22Rv1 (cell line): ENCODE data around the gene HDAC6.

ENCODE experiments used
- CTCF ChIP-seq: fragments of 450-650 bp; IDR thresholded peaks from 2 replicates; pipeline ENCODE4 v1.5.1; 2017; ENCODE audit warnings: mild to moderate bottlenecking
- ZFX ChIP-seq: fragments of 450-650 bp; IDR thresholded peaks from 2 replicates; pipeline ENCODE4 v1.6.1; 2017; ENCODE audit warnings: antibody characterized with exemption, borderline replicate concordance

DNA sequence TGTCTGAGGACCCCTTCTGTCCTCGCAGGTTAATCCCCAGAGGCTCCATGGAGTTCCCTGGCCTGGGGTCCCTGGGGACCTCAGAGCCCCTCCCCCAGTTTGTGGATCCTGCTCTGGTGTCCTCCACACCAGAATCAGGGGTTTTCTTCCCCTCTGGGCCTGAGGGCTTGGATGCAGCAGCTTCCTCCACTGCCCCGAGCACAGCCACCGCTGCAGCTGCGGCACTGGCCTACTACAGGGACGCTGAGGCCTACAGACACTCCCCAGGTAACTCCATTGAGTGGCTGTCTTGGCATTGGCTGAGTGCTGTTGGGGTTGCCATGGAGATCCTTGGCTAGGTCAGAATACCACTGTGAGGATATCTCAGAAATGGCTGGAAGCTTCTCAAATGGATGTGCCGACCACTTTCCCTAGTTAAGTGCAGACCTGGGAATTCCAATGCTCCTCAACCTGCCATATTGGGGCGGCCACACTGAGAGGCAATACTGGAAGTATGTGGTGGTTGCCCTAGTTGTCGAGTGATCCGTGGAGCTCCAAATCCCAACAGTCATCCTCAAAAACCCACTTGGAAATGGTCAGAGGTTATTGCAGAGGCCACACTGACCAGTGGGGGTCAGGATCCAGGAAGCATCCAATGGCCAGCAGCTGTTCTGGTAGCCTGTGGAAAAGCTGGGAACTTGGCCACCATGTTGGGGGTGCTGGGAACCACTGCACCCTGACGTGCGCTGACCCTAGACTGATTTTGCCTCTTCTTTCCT is 10.6 kb upstream of the HDAC6 start:
- TF ChIP-seq CTCF (no peak), ZFX (no peak)
